Measurements from ENCODE around the gene PRR35. TPM values are rescaled to one million over a fixed set of nuclear protein-coding genes. Genes with fewer than 3 reads are reported as not detected.

PRR35 gene
- total RNA-seq, 6 donors from 2014 or later = not detected

- DNase-seq = peak in 1 of 2 donors; percentile 81
- TF ChIP-seq POLR2A (IDR thresholded peaks at IDR 0.05) (no peak), CTCF (IDR thresholded peaks at IDR 0.05) (no peak), EP300 (IDR thresholded peaks at IDR 0.05) (no peak), POLR2AphosphoS5 (IDR thresholded peaks at IDR 0.05) (no peak)
- H3K4me3 ChIP-seq = no peak overlapping the region
- no peak overlapping the region for H3K27ac ChIP-seq
- H3K4me1 ChIP-seq = peaks cover 7 to 26% (median 21%) of the 10 kb centered on the region in 4 donors
- H3K36me3 ChIP-seq = peaks cover 4 to 32% (median 19%) of the 10 kb centered on the region in 4 donors
- no peaks in the 10 kb centered on the region for H3K27me3 ChIP-seq
- 94 to 96% methylated on average over 20 to 41 of the region's 43 CpGs for WGBS, 2 donors
- H3K9me3 ChIP-seq = no peaks in the 10 kb centered on the region
- no peak for ATAC-seq (ENCODE audit: low FRiP score in 2 of 2)
Measured at GRCh38 chr16:598823-599739, 38.9 kb downstream of the PRR35 start.

GRCh38 chr16:600781-601180, 40.6 kb downstream of the PRR35 start:
- DNase-seq (no peak), ATAC-seq (ENCODE audit: low FRiP score in 2 of 2) (no peak)
- peaks cover 0 to 11% (median 6%) of the 10 kb centered on the region in 4 donors for H3K4me1 ChIP-seq
- H3K27me3 ChIP-seq = no peaks in the 10 kb centered on the region
- H3K36me3 ChIP-seq = peaks cover 4 to 29% (median 19%) of the 10 kb centered on the region in 4 donors
- 50 to 61% methylated on average over 5 to 7 of the region's 7 CpGs for WGBS, 2 donors
- peaks cover 0 to 4% (median 0%) of the 10 kb centered on the region in 4 donors for H3K9me3 ChIP-seq
- no peak overlapping the region for H3K4me3 ChIP-seq
- H3K27ac ChIP-seq = no peak overlapping the region
- TF ChIP-seq EP300 (IDR thresholded peaks at IDR 0.05) (no peak), POLR2AphosphoS5 (IDR thresholded peaks at IDR 0.05) (no peak), CTCF (IDR thresholded peaks at IDR 0.05) (no peak), POLR2A (IDR thresholded peaks at IDR 0.05) (no peak)

- no peak for DNase-seq
- no peak for ATAC-seq (ENCODE audit: low FRiP score in 2 of 2)
- Histone ChIP-seq H3K4me3 (no peak overlapping the region), H3K9me3 (peaks cover 0 to 4% (median 0%) of the 10 kb centered on the region in 4 donors), H3K36me3 (peaks cover 0 to 20% (median 10%) of the 10 kb centered on the region in 4 donors), H3K27ac (no peak overlapping the region), H3K4me1 (no peaks in the 10 kb centered on the region), H3K27me3 (no peaks in the 10 kb centered on the region)
- no peak for TF ChIP-seq CTCF (IDR thresholded peaks at IDR 0.05)
- TF ChIP-seq POLR2AphosphoS5 (IDR thresholded peaks at IDR 0.05) = no peak
- TF ChIP-seq POLR2A (IDR thresholded peaks at IDR 0.05) = no peak
- no peak for TF ChIP-seq EP300 (IDR thresholded peaks at IDR 0.05)
- whole genome bisulfite sequencing, 2 donors = 77 to 84% methylated on average over 5 of the region's 5 CpGs
Measured at GRCh38 chr16:603933-604332, 43.7 kb downstream of the PRR35 start.

GRCh38 chr16:606656-607307, 46.6 kb downstream of the PRR35 start:
- Histone ChIP-seq H3K4me1 (peaks cover 0 to 17% (median 7%) of the 10 kb centered on the region in 4 donors), H3K4me3 (no peak overlapping the region)

More at GRCh38 chr16:606656-607307, 46.6 kb downstream of the PRR35 start:
- no peaks in the 10 kb centered on the region for H3K27me3 ChIP-seq
- TF ChIP-seq CTCF (IDR thresholded peaks at IDR 0.05) = no peak
- no peak for TF ChIP-seq POLR2A (IDR thresholded peaks at IDR 0.05)
- no peak for TF ChIP-seq POLR2AphosphoS5 (IDR thresholded peaks at IDR 0.05)
- TF ChIP-seq EP300 (IDR thresholded peaks at IDR 0.05) = no peak
- WGBS, 2 donors = 97 to 98% methylated on average over 20 to 22 of the region's 22 CpGs
- DNase-seq (no peak), ATAC-seq (ENCODE audit: low FRiP score in 2 of 2) (no peak)
- peaks cover 0 to 4% (median 0%) of the 10 kb centered on the region in 4 donors for H3K36me3 ChIP-seq
- no peak overlapping the region for H3K27ac ChIP-seq
- H3K9me3 ChIP-seq = peaks cover 0 to 4% (median 0%) of the 10 kb centered on the region in 4 donors

Data from upper lobe of left lung (tissue), 6 donors.